CD4-positive, alpha-beta T cell treated with Interleukin-21 for 1 hour (primary cell): Measurements from ENCODE around the gene FLYWCH2.

Experiments
- DNase-seq: peaks from one replicate; pipeline ENCODE4 v3.0.0-alpha.2; 2020

The FLYWCH2 gene

DNA sequence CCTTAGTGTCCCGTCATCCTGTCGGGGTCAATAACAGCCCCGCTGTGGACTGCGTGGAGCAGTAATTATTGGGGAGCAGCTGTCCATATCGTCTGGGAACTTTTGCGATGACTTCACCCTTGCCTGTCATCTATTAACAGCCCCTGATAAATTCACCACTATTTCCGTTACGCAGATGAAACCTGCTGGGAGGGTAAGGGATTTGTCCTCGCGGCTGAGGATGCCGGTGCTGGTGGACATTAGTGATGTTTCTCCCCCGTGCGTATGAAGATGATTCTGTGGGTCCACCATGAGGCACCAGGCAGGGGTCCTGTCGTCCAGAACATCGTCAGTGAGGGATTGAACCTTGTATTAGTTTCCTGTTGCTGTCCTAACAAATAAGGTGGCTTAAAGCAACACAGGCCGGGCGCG lies 1.0 kb downstream of the FLYWCH2 start:
- no peak for DNase-seq

DNA sequence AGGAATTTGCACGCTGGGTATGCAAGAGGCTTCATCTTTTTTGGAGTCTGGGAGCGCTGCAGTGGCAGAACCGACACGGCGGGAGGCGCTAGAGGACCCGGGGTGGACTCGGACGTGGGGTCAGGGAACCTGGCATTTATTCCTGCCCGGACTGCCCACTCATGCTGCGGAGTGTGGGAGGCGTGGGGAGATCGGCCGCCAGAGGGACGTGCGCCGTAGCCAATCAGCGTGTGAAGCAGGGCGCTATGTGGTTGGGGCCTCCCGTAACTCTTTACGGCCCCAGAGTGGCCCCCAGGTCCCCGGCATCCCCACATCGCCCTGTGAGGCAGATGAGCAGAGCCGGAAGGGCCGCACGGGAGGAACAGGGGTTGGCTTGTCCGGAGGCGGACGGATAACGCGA lies 11.2 kb downstream of the FLYWCH2 start:
- DNase-seq: no peak

DNA sequence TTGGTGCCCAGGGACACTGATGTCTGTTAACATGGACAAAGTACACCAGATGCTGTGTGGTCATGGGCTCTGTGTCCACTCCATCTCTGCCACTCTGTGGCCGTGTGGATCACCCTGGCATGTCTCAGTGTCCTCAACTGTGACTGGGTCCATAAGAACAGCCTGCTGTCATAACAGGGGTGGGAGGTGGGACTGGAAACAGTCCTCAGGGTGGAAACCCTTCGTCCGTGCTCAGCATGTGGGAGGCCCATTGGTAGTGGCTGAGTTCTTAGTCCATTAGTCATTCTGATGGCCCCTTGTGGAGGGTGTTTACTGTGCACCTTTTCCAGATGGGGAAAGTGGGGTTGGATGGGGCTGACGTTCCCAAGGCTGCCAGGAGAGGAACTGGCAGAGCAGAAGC lies 12.8 kb downstream of the FLYWCH2 start:
- DNase-seq: no peak

DNA sequence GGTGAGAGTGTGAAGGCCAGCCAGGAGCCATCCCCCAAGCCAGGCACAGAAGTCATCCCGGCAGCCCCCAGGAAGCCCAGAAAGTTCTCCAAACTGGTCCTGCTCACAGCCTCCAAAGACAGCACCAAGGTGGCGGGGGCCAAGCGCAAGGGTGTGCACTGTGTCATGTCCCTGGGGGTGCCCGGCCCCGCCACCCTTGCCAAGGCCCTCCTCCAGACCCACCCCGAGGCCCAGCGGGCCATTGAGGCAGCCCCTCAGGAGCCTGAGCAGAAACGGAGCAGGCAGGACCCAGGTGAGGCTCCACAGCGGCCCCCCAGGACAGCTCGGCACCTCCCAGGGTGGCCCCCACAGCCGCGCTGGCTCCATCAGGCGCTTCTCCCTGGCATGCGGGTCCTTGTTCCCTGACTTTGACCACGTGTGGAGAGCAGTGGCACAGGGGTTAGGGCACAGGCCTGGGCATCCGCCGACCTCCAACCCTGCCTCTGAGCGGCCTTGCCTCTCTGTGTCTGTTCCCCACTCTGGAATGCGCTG lies 13.5 kb downstream of the FLYWCH2 start:
- no peak for DNase-seq

DNA sequence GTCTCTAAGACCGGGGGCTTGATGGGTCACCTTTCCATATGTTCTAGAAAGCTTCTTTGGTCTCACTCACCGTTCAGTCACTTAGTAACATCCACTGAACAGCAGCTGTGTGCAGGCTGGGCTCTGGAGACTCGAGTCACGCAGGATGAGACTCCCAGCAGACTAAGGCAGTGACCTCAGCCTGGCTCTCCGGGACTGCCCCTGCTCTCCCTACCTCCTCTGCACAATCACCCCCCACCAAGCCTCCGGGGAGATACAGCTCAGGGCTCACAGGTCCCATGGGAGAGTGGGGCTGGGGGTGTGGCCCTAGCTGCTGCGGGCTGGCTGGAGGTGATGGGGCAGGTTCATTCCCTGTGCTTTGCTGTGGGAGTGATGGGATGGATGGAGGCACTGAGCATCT lies 14.1 kb downstream of the FLYWCH2 start:
- no peak for DNase-seq

DNA sequence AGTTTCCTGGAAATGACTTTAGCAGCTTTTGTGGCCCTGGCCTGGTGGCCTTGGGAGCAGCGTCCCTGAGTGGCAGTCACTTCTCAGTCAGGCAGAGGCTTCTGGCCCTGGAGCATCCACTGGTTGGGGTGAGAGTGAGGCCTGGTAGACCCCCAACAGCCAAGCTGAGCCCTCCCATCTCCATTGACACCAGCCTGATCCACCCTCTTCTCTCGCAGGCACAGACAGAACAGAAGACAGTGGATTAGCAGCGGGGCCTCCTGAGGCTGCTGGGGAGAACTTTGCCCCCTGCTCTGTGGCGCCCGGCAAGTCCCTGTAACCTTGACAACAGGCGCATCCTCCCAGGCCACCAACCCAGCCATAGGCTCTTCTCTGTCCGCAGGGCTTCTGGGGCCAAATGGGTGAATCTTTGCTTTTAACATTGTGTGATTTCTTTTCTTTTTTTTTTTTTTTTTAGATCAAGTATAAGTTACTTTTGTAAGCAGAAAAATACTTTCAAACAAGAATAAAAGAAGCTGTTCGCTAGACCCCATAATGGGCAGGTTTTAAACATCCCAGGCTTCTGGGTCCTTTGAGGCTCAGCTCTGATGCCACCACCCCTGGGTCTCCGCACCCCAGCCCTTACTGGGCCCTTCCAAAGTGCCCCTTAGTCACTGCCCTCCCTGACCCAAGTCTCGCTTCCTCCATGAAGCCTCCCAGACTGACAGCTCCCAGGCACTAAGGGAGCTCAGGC lies 16.0 kb downstream of the FLYWCH2 start:
- no peak for DNase-seq

DNA sequence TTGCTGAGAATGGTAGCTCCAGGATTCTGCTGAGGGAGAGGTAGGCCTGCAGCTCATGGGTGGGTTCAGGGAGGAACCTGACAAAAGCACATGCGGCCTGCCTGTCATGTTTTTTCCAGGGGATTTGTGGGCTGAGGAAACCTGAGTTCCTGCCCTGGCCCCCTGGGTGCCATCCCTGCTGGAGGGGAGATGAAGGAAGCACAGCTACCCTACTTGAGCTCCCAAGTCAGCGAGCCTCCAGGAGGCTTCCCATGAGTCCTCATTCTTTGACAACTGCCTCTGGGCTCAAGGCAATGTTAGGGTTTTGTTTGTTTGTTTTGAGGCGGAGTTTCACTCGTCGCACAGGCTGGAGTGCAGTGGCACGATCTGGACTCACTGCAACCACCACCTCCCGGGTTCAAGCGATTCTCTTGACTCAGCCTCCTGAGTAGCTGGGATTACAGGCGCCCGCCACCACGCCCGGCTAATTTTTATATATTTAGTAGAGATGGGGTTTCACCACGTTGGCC lies 16.6 kb downstream of the FLYWCH2 start:
- no peak for DNase-seq

DNA sequence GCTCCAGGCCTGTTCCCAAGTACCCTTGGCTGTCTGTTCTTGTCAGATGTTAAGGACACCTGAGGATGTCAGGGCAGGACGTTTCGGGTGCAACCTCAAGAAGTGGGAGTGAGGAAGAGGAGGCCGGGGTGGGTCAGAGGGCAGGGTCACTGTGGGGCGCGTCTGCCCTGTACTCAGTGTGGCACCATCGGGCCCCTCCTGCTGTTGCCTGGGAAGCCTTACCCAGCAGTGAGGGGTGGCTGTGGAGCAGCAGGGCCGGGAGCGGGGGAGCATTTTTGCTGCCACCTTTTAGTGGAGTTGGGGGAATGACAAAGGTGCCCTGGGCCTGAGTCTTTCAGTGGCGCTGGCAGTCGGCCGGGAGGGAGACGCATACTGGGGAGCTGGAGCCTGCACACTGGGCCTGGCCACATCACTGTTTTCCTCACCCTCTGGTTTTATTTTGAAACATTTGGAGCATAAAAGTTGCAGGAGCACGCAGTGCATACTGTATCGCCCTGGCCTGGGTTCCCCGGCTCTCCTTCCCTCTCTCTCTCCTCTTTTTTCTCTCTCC lies 17.6 kb downstream of the FLYWCH2 start:
- DNase-seq: no peak

DNA sequence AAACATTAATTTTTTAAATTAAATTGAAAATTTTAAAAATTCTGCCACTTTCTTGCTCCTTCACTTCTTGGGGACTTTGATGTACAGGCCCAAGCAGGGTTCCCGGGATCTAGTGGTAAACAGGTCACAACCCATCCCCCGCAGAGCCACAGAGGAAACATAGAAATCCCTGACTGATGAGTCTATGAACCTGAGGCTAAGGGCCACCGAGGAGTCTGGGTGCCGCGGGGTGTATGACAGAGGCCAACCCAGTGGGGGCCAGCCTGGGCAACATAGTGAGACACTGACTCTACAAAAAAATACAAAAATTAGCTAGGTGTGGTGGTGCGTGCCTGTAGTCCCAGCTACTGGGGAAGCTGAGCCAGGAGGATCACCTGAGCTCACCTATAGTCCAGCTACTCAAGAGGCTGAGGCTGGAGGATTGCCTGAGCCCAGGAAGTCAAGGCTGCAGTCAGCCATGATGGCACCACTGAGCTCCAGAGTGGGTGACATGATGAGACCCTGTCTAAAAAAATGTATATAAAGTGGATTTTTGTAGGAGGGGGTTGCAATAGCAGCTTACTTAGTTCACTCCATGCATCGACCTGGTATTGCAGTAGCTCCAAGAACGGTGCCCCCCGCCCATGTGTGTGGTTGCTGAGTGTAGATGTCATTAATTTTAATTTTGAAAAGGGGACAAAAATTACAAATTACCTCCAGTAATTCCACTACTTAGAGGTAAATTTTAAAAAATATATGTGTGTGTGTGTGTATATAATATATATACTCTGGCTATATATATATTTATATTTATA lies 19.5 kb downstream of the FLYWCH2 start:
- DNase-seq: no peak

DNA sequence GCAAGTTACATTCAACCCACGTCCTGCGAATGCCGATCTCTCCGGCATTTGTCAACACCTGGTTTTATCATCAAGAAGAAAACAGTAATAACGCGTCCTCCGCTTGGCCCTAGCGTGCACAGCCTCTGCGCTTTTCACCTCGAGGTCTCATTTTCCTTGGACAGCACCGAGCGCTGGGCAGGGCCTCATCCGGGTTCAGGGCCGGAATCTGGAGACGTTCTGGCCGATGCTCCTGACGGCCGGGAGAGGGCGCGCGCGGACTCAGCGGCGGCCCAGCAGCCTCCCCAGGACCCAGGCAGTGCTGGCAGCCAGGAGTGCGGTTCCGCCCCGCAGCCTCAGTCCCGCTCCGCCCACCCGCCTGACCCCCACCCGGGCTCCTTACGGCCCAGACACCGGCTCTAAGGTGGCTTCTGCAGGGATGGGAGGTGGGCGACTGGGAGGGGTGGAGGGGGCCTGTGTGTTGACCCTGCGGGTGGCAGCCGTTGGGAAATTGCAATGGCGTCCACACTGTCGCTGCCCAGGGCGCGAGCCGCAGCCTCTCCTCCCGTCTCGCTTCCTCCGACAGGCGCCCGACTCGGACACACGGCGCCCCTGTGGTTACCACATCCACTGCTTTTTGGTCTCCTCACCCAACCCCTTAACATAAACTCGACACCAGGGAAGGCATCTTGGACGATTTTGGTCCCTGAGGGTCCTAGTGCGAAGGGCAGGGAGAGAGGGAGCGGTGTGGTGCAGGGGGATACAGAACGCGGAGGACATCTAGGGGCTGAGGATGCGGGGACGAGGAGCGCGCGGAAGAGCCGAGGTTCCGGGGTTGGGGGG lies 21.3 kb downstream of the FLYWCH2 start:
- DNase-seq: peak; percentile 80

DNA sequence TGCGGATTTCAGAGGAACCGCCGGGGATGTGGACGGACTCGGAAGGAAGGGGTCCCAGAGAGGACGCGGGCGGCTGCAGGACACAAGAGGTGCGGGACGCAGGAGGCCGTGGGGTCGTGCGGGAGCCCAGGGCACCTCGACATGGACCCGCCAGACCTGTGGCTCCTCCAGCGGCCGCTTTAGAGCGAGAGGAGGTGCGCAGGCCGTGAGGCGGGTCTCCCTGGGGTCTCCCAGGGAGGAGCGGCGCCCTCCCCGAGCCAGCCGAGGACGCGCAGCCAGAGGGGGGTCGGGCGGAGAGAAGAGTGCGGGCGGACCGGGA lies 21.9 kb downstream of the FLYWCH2 start:
- no peak for DNase-seq

DNA sequence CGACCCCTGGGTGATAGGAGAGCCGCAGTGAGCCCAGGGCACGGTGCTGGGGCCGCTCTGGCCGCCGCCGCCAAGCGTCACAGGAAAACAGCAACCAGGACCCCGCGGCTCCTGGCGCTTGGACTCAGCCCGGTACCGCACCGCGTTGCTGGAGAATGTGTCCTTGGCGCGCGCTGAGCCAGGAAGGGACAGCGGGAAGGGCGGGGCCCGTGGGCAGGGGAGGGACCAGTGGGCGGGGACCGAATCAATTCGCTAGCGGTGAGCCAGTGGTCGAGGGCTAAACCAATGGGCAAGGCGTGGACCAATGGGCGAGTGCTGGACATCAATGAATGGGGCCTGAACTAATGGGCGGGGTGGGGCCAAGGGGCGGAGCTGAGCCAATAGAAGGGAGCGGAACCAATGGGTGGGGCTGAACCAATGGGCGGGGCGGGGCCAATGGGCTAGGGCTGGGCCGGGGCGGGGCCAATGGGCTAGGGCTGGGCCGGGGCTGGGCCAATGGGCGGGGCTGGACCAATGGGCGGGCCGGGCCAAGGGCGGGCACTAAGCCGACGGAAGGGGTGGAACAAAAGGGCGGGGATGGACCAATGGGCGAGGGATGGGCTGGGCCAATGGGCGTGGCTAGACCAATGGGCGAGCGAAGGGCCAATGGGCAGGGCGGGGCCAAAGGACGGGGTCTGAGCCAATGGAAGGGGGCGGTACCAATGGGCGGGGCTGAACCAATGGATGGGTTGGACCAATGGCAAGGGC lies 22.4 kb downstream of the FLYWCH2 start:
- peak; percentile 94 for DNase-seq

DNA sequence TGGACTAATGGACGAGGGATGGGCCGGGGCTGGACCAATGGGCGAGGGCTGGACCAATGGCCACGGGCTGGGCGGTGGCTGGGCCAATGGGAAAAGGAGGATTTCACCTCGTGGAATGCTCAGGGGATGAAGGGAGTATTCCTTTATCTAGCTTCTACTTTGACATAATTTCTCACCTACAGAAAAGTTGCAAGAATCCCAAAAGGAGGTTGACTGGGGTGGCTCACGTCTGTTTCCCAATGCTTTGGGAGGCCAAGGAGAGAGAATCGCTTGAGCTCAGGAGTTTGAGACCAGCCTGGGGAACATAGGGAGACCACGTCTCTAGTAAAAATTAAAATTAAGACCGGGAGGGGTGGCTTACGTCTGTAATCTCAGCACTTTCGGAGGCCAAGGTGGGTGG lies 23.0 kb downstream of the FLYWCH2 start:
- DNase-seq: no peak

DNA sequence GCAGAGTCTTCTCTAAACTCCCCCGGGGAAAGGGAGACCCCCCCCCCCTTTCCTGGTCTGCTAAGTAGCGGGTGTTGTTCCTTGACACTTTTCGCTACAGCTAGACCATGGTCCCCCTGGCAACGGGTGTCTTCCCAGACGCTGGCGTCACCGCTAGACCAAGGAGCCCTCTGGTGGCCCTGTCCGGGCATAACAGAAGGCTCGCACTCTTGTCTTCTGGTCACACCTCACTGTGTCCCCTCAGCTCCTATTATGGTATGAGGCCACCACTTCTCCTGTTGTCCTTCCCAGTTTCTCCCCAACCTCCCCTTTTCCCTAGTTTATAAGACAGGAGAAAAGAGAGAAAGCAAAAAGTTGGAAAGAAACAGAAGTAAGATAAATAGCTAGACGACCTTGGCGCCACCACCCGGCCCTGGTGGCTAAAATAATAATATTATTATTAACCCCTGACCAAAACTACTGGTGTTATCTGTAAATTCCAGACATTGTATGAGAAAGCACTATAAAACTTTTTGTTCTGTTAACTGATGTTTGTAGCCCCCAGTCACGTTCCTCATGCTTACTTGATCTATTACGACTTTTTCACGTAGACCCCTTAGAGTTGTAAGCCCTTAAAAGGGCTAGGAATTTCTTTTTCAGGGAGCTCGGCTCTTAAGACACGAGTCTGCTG lies 24.2 kb downstream of the FLYWCH2 start:
- peak; percentile 74 for DNase-seq

DNA sequence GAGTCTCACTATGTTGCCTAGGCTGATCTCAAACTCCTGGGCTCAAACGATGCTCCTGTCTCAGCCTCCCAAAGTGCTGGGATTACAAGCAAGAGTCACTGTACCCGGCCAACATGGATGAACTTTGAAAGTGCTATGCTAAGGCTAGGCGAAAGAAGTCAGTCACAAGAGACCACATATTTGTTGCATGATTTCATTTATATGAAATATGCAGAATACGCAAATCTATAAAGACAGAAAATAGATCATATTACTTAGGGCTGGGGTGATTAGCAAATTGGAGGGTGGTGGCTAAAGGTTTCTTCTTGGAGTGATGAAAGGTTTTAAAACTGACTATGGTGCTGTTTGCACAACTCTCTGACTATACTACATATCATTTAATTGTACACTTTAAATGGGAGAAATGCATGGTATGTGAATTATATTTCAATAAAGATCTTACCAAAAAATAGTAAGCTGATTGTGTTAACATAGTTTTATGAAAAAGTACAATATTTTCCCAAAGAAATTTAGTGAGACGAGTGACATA lies 27.5 kb downstream of the FLYWCH2 start:
- no peak for DNase-seq

DNA sequence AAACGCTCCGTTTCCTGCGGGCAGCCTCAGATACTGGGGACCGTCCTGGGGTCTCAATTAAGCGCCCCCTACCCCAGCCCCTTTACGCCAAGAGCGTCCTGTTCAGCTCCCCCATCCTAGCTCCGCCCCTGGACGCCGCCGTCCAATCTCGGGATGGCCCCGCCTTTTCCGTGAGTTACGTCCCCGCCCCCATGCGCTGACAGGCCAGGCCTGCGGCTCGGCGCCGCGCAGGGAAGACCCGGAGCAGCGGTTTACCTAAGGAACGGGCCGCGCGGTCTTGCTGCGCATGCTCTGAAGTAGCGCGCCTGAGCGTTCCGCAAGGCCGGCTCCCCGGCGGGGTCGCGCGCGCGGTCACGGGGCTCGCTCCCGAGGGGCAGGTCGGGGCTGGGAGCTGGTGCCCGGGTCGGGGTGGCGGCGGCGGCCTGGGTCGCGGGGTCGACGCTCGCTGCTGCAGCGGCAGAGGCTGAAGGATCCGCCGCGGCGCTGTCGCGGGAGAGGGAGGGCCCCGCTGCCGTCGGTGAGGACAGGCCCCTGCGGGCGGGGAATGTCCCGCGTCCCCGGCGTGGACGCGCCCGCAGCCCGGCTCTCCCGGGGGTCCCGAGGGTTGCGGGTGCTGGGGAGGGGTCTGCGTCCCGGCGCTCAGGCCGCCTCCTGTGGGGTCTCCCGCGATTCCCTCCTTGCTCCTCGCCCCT lies 28.8 kb downstream of the FLYWCH2 start, which contains the start of gene FLYWCH1:
TSS of gene FLYWCH1 (plus strand) at position 294 of the 692 bp plus-strand sequence. CDS start 17,755 bp downstream, outside the sequence.
- peak; percentile 98 for DNase-seq

DNA sequence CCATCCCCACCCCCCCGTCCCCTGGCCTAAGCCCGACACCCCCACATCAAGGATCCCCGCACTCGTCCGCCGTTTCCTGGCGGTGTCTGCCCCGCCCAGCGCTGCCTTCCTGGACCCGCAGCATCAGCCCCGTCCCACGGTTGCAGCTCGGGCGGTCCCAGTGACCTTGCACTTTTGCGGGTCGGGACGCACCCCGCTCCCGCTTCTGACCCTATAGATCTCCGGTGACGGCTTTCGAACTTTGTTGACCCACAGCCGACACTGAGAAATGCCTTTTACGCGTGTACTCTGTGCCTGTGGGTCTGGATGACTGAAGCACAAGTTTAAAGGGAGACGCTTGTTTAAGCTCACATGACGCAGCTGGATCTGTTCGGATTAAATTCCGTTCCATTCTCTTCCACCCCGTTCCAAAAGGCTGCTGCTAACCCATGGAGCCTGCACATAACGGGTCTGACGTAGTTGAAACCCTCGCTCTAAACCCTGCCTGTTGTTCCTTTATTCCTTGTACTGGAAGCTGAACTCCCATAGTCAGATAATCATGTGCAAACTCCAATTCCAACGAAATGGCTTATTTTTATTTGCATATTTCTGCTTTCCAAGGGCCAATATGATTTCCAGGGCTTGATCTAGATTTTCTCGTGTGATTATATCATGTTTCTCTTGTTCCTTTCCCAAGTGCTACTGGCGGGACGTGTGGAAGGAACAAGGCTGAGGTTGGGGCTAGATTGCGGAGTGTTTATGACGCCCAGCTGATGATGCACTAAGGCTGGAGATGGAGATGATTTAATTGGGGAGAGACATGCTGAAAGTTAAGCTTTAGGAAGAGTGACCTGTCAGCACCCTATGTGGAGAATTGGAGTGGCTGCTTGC lies 29.6 kb downstream of the FLYWCH2 start:
- no peak for DNase-seq

DNA sequence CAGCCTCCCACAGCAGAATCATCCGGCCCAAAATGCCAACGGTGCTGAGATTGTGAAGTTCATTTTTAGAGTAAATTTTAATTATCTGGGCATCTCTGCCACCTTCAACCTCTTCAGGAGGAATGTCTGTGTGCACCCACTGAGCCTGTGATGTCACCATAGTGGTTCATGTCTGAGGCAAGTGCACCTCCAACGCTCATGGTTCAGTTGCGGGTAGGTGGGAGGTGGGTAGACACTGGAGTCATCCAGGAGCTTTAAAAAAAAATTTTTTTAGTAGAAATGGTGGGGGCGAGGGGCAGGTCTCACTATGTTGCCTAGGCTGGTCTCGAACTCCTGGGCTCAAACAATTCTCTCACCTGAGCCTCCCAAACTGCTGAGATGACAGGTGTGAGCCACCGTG lies 30.6 kb downstream of the FLYWCH2 start:
- DNase-seq: no peak

DNA sequence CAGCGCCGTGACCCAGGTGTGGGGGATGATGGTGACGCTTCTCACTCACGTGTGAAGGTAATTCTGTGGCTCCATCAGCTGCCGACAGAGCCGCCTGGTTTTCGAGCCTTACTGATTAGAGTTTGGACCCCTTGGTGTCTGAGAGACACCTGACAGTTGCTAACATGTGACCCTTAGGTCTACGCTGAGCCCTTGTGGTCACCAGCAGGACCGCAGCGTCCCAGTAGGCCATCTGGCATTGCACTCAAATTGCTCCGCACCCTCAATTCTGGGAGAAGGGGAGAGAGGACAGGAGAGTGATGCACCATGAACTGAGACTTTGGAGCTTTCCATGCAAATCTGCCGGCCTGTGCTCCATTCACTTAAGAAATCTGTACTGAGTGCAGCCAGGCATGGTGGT lies 31.2 kb downstream of the FLYWCH2 start:
- no peak for DNase-seq
